ENCODE results near the gene DUOX1.

DNA sequence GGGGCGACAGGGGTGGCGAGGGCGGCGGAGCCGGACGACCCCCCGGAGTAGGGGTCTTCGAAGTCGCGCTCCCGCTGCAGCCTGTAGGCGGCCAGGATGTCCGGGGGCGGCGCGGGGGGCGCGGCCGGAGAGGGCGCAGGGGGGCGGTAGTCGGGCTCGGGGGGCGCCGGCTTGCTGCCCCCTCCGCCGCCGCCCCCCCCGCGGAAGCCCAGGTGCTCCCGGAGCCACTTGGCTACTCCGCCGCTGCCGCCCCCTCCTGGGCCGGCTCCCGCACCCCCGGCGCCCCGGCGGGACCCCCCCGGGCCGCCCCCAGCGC lies 57.7 kb downstream of the DUOX1 start:
- TF ChIP-seq EZH2 (IDR thresholded peaks at IDR 0.05; ENCODE audit: insufficient read depth, poor library complexity, severe bottlenecking): no peak
- no peak for TF ChIP-seq EZH2phosphoT487 (IDR thresholded peaks at IDR 0.05; ENCODE audit: insufficient read depth, low read depth)

Measured in GM23248 (cell line).